ENCODE measurements around the gene SYNE1. TPM values are rescaled to one million over a fixed set of nuclear protein-coding genes. Genes with fewer than 3 reads are reported as not detected.

Gene SYNE1
- total RNA-seq, 3 donors from 2014 or later: 16.8 to 78.6 (median 22.3) TPM

GRCh38 chr6:152220786-152221185 is 416.4 kb downstream of the SYNE1 start:
- H3K36me3 ChIP-seq (ENCODE audit: low read depth): no peaks in the 10 kb centered on the region
- intact Hi-C loops (cut with DNase I, micrococcal nuclease): no loop called here
- H3K4me1 ChIP-seq (ENCODE audit: low read depth): no peaks in the 10 kb centered on the region
- no peak overlapping the region for H3K4me3 ChIP-seq
- DNase-seq: no peak
- ATAC-seq: no peak
- no peak for TF ChIP-seq CTCF (IDR thresholded peaks at IDR 0.05)
- H3K9me3 ChIP-seq: peaks cover 13% of the 10 kb centered on the region

GRCh38 chr6:152218887-152219286 is 418.3 kb downstream of the SYNE1 start:
- no peaks in the 10 kb centered on the region for H3K36me3 ChIP-seq (ENCODE audit: low read depth)
- no peak for TF ChIP-seq CTCF (IDR thresholded peaks at IDR 0.05)
- intact Hi-C loops (cut with DNase I, micrococcal nuclease): no loop called here

GRCh38 chr6:152212437-152212836 is 424.7 kb downstream of the SYNE1 start:
- no peak for ATAC-seq
- TF ChIP-seq CTCF (IDR thresholded peaks at IDR 0.05): no peak
- H3K36me3 ChIP-seq (ENCODE audit: low read depth): no peaks in the 10 kb centered on the region

More at GRCh38 chr6:152218887-152219286, 418.3 kb downstream of the SYNE1 start:
- DNase-seq: no peak
- peaks cover 13% of the 10 kb centered on the region for H3K9me3 ChIP-seq
- no peak for ATAC-seq
- H3K4me1 ChIP-seq (ENCODE audit: low read depth): no peaks in the 10 kb centered on the region
- no peak overlapping the region for H3K4me3 ChIP-seq

DNA sequence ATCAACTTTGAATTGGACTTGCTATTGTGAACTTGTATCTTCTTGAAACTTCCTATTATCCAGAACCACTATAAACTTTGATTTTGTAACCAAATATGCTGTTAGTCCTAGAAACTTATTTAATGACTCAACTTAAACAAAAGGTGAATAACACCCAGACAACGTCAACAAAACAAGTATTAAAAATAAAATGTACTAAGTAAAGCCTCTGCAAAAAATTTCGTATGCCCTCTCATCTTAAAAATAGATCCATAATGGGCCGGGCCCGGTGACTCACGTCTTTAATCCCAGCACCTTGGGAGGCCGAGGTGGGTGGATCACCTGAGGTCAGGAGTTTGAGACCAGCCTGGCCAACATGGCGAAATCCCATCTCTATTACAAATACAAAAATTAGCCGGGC is 428.0 kb downstream of the SYNE1 start:
- no peaks in the 10 kb centered on the region for H3K9me3 ChIP-seq
- DNase-seq (no peak), ATAC-seq (no peak)
- intact Hi-C loops (cut with DNase I, micrococcal nuclease): loop anchor here in 1 of 2 donors (10.0 kb wide), 1 partner anchor 56 kb away; no protein-coding TSS in a partner anchor
- no peaks in the 10 kb centered on the region for H3K36me3 ChIP-seq (ENCODE audit: low read depth)
- no peaks in the 10 kb centered on the region for H3K4me1 ChIP-seq (ENCODE audit: low read depth)
- no peak for TF ChIP-seq CTCF (IDR thresholded peaks at IDR 0.05)
- no peak overlapping the region for H3K4me3 ChIP-seq

More at GRCh38 chr6:152212437-152212836, 424.7 kb downstream of the SYNE1 start:
- intact Hi-C loops (cut with DNase I, micrococcal nuclease): no loop called here
- Histone ChIP-seq H3K9me3 (no peaks in the 10 kb centered on the region), H3K4me3 (no peak overlapping the region), H3K4me1 (ENCODE audit: low read depth) (no peaks in the 10 kb centered on the region)
- no peak for DNase-seq

DNA sequence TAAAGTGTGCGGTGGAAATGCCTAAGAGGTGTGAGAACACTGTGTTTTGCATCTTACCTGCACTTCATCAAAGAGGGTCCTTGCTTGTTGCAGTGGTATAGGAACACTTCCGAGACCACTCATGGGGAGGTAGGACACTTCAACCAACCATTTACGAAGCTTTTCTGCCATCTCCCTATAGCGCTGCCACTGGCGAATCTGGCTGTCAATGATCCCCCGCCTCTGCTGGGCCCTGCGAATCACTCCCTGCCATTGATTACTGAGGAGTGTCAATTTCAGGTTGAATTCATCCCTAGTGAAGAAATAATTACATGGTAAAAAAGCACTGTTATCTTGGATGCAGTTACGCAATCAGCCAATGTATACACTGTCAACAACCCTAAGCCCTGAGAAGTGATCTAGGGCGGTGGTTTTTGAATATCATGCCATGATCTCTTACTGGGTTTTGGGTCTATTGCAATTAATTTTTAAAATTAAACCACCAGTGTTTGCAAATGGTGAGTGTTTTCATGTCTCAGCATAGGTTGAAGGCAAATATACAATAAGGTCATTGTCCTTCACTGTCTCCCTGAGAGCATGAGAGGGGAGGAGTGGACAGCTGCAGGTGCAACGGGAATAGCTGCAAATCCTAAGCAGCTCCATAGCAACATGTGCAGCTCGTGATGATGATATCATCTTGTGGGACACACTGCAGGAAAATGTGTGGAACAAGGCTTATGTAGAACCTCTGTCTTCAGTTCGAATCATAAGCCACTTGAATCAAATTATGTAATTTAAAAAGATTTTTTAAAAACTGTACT is 429.0 kb downstream of the SYNE1 start:
- Histone ChIP-seq H3K4me3 (no peak overlapping the region), H3K4me1 (ENCODE audit: low read depth) (no peaks in the 10 kb centered on the region), H3K36me3 (ENCODE audit: low read depth) (no peaks in the 10 kb centered on the region), H3K9me3 (no peaks in the 10 kb centered on the region)
- ATAC-seq (no peak), DNase-seq (no peak)
- no peak for TF ChIP-seq CTCF (IDR thresholded peaks at IDR 0.05)
- intact Hi-C loops (cut with DNase I, micrococcal nuclease): loop anchor here in 1 of 2 donors (10.0 kb wide), 1 partner anchor 57 kb away; no protein-coding TSS in a partner anchor
